Aorta (tissue), 5 donors: ENCODE measurements around the gene ZNF71. TPM values are rescaled to one million over a fixed set of nuclear protein-coding genes. Genes with fewer than 3 reads are reported as not detected.
A peak's percentile ranks its signal among the peaks of the same experiment; 100 is the strongest.

Experiments
- ATAC-seq: fragments of 200-7000 bp; cut with Tn5 transposase; one replicate; pipeline ENCODE4 v1.9.1; 2022; ENCODE audit warnings: moderate library complexity; ENCODE audit not compliant: low FRiP score
- DNase-seq, 2 donors: peaks; one replicate each; pipeline ENCODE4 v3.0.0-alpha.2; 2020
- H3K27ac ChIP-seq, 2 donors: one replicate each; pipeline ENCODE4 v1.5.1; 2013; ENCODE audit warnings: low read length in 2 of 2, mild to moderate bottlenecking in 2 of 2, moderate library complexity in 2 of 2, control low read depth in 1 of 2, inconsistent platforms in 1 of 2, low read depth in 1 of 2
- H3K27me3 ChIP-seq, 2 donors: one replicate each; pipeline ENCODE4 v1.6.1; 2013; ENCODE audit warnings: control low read depth in 1 of 2, low read length in 1 of 2, mild to moderate bottlenecking in 1 of 2, moderate library complexity in 1 of 2; ENCODE audit not compliant: insufficient read depth in 2 of 2, control insufficient read depth in 1 of 2
- H3K36me3 ChIP-seq, 2 donors: one replicate each; pipeline ENCODE4 v1.6.1; 2013; ENCODE audit warnings: control low read depth in 1 of 2, low read length in 1 of 2, mild to moderate bottlenecking in 1 of 2; ENCODE audit not compliant: insufficient read depth in 2 of 2, control insufficient read depth in 1 of 2
- H3K4me1 ChIP-seq, 2 donors: one replicate each; pipeline ENCODE4 v1.6.1; 2013; ENCODE audit warnings: low read length in 2 of 2, control low read depth in 1 of 2, mild to moderate bottlenecking in 1 of 2, moderate library complexity in 1 of 2; ENCODE audit not compliant: insufficient read depth in 2 of 2, control insufficient read depth in 1 of 2
- H3K4me3 ChIP-seq, 2 donors: one replicate each; pipeline ENCODE4 v1.5.1; 2013; ENCODE audit warnings: low read length in 2 of 2, control low read depth in 1 of 2, mild to moderate bottlenecking in 1 of 2
- H3K9me3 ChIP-seq: one replicate; pipeline ENCODE4 v1.6.1; 2013; ENCODE audit warnings: mild to moderate bottlenecking, low read length; ENCODE audit not compliant: control insufficient read depth
- WGBS, 2 donors: extraction: QIAGEN DNeasy Blood & Tissue Kit; methylation state at CpG; one replicate each; pipeline ENCODE4 v1.1.7; 2013; 5-methylcytosine and 5-hydroxymethylcytosine counted together
- intact Hi-C, 2 donors: fragments of 100-400 bp; cut with DNase I; formaldehyde crosslinking; loops; one replicate each; pipeline versions ENCODE4 v1.14.2 to v1.15.0; 2022
- polyA plus RNA-seq, 2 donors: library from polyadenylated mRNA; stranded (reverse); fragments of 200-250 nt; gene quantifications; one replicate each; pipeline ENCODE4 v1.2.3, GENCODE V29; 2013
- total RNA-seq, 2 donors: library from RNA; stranded (reverse); fragmentation: NEBNext Ultra II Directional; extraction: Animal tissue kit (Norgen Biotek cat#: 25700); gene quantifications; one replicate each; pipeline ENCODE4 v1.2.1, GENCODE V29; 2021
- donor health status: healthy with polysubstance abuse.
- donor health status: Bipolar disorder and iron deficiency.
- donor health status: DM: no; HTN: no; CAD: no.
- donor health status: DM: no; HTN: no; CAD: no.
- donor health status: DM: yes; HTN: yes; CAD: no.

The ZNF71 gene
- total and polyA plus RNA-seq, 4 donors = 2.6 to 10.5 (median 7.3) TPM

- intact Hi-C loops = no loop called here
- H3K36me3 ChIP-seq = peaks cover 3 to 15% of the 10 kb centered on the region in 2 donors
- ATAC-seq = no peak
- H3K27me3 ChIP-seq = no peaks in the 10 kb centered on the region
- no peak for DNase-seq
- H3K4me3 ChIP-seq = no peak overlapping the region
- no peak overlapping the region for H3K27ac ChIP-seq
- H3K9me3 ChIP-seq = peaks cover 42% of the 10 kb centered on the region
- no peaks in the 10 kb centered on the region for H3K4me1 ChIP-seq
- WGBS, 2 donors = 82 to 85% methylated on average over 8 of the region's 8 CpGs
Measured at GRCh38 chr19:56608274-56608964, 13.3 kb downstream of the ZNF71 start.

DNA sequence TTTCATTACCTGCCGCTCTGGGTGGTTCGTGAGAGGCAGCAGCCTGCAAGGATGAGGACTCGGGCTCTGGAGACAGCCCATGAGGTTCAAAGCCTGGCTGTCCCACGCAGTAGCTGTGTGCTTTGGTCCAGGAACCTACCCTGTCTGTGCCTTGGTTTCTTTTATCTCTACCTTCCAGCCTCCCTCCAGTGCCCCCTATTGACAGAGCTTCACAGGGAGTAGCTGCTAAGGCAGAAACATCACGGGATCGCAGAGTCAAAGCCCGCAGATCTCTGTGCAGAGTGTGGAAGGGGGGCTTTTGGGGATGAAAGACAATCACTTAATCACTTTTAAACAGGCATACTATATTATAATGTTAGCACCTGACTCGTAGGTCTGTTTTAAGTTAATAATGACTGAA, 16.2 kb downstream of the ZNF71 start:
- peaks cover 35% of the 10 kb centered on the region for H3K9me3 ChIP-seq
- no peak overlapping the region for H3K27ac ChIP-seq
- H3K4me3 ChIP-seq = no peak overlapping the region
- 70 to 74% methylated on average over 8 of the region's 8 CpGs for WGBS, 2 donors
- no peaks in the 10 kb centered on the region for H3K27me3 ChIP-seq
- peaks cover 8 to 13% of the 10 kb centered on the region in 2 donors for H3K36me3 ChIP-seq
- no peaks in the 10 kb centered on the region for H3K4me1 ChIP-seq
- intact Hi-C loops = no loop called here
- ATAC-seq (no peak), DNase-seq (peak in 1 of 2 donors; percentile 44)

GRCh38 chr19:56612737-56613136, 17.6 kb downstream of the ZNF71 start:
- Histone ChIP-seq H3K36me3 (peaks cover 8 to 14% of the 10 kb centered on the region in 2 donors), H3K4me3 (no peak overlapping the region), H3K9me3 (peaks cover 37% of the 10 kb centered on the region), H3K27me3 (no peaks in the 10 kb centered on the region), H3K27ac (no peak overlapping the region), H3K4me1 (no peaks in the 10 kb centered on the region)
- WGBS, 2 donors = 92 to 95% methylated on average over 2 of the region's 2 CpGs
- intact Hi-C loops = no loop called here
- DNase-seq (no peak), ATAC-seq (no peak)

GRCh38 chr19:56613639-56614038, 18.5 kb downstream of the ZNF71 start:
- no peaks in the 10 kb centered on the region for H3K27me3 ChIP-seq
- peaks cover 41% of the 10 kb centered on the region for H3K9me3 ChIP-seq
- peak in 1 of 2 donors; percentile 38 for DNase-seq
- H3K27ac ChIP-seq = no peak overlapping the region
- ATAC-seq = no peak
- H3K36me3 ChIP-seq = peaks cover 14 to 16% of the 10 kb centered on the region in 2 donors
- no peak overlapping the region for H3K4me3 ChIP-seq
- 93 to 95% methylated on average over 5 of the region's 5 CpGs for WGBS, 2 donors
- no peaks in the 10 kb centered on the region for H3K4me1 ChIP-seq
- intact Hi-C loops = no loop called here

DNA sequence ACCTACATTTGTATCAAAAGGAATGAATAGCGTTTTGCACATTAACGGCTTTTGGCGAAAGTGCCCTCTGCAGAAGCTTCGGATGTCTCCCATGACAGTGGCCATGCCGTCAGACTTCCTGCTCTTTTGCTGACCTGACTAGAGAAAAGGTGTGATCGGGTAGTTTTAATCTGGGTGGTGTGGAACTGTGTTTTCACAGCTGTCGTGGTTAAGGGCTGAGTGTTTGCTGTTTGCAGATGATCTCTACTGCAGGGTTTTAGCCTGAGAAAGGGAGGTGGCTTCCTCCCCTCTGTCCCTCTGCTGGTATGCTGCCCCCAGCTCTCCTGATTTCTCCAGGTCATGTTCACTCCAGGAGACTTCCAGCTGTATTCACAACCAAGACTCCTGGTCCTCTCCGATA, 22.4 kb downstream of the ZNF71 start:
- 82 to 86% methylated on average over 8 of the region's 8 CpGs for WGBS, 2 donors

GRCh38 chr19:56619121-56619520, 24.0 kb downstream of the ZNF71 start:
- intact Hi-C loops = no loop called here
- ATAC-seq (no peak), DNase-seq (no peak)
- H3K4me1 ChIP-seq = no peaks in the 10 kb centered on the region
- H3K27me3 ChIP-seq = no peaks in the 10 kb centered on the region
- no peak overlapping the region for H3K4me3 ChIP-seq
- peaks cover 13 to 19% of the 10 kb centered on the region in 2 donors for H3K36me3 ChIP-seq
- WGBS, 2 donors = 61 to 77% methylated on average over 8 of the region's 8 CpGs
- no peak overlapping the region for H3K27ac ChIP-seq
- H3K9me3 ChIP-seq = peaks cover 53% of the 10 kb centered on the region

More for the DNA sequence above, 22.4 kb downstream of the ZNF71 start:
- intact Hi-C loops = no loop called here
- peaks cover 54% of the 10 kb centered on the region for H3K9me3 ChIP-seq
- H3K27ac ChIP-seq = no peak overlapping the region
- DNase-seq = no peak
- no peak overlapping the region for H3K4me3 ChIP-seq
- ATAC-seq = no peak
- H3K36me3 ChIP-seq = peaks cover 17 to 21% of the 10 kb centered on the region in 2 donors
- H3K4me1 ChIP-seq = no peaks in the 10 kb centered on the region
- H3K27me3 ChIP-seq = no peaks in the 10 kb centered on the region

- DNase-seq = peak in 1 of 2 donors; percentile 62
- peaks cover 57% of the 10 kb centered on the region for H3K9me3 ChIP-seq
- H3K4me3 ChIP-seq = no peak overlapping the region
- no peaks in the 10 kb centered on the region for H3K4me1 ChIP-seq
- no peak for ATAC-seq
- 88% methylated on average over 37 of the region's 37 CpGs for WGBS, 2 donors
- peaks cover 12 to 13% of the 10 kb centered on the region in 2 donors for H3K36me3 ChIP-seq
- no peaks in the 10 kb centered on the region for H3K27me3 ChIP-seq
- H3K27ac ChIP-seq = no peak overlapping the region
- intact Hi-C loops = no loop called here
Measured at GRCh38 chr19:56622374-56622773, 27.3 kb downstream of the ZNF71 start.

DNA sequence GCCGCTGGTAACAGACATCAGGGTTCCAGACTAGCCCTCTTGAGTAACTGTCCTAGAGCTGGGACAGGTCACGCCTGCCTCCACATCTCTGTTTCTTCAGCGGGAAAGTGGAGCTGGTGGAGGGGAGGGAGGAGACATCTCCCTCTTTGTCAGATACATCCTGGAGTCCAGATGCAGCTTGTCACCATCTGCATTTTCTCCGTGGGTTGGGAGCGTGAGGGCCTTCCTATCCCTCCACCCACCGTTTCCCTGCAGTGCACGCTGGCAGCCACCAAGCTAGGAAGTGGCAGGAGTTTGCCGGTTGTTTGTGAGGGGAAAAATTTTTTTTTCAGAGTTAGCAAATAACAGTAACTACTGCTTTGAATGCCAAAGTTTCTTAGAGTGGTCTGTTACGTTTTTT, 27.9 kb downstream of the ZNF71 start:
- Histone ChIP-seq H3K4me1 (no peaks in the 10 kb centered on the region), H3K36me3 (peaks cover 9 to 10% of the 10 kb centered on the region in 2 donors), H3K27me3 (no peaks in the 10 kb centered on the region), H3K4me3 (no peak overlapping the region), H3K27ac (no peak overlapping the region), H3K9me3 (peaks cover 56% of the 10 kb centered on the region)
- intact Hi-C loops = no loop called here
- no peak for DNase-seq
- no peak for ATAC-seq
- 87 to 88% methylated on average over 9 of the region's 9 CpGs for WGBS, 2 donors

DNA sequence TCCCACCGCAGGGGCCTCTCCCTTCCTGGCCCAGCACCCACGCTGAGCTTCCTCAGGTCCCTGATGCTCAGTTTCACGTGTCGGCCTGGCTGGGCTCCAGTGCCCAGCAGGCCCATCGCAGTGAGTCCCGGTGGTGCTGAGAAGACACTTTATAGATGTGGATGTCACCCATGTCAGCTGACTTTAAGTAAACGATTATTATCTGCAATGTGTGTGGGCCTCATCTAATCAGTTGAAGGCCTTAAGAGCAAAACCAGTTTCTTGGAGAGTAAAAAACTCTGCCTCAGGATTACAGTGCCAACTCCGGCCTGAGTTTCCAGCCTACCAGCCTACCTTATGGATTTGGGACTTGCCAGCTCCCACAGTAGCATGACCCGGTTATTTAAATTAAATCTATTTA, 30.6 kb downstream of the ZNF71 start:
- H3K4me1 ChIP-seq = no peaks in the 10 kb centered on the region
- ATAC-seq (no peak), DNase-seq (no peak)
- no peak overlapping the region for H3K4me3 ChIP-seq
- 93 to 96% methylated on average over 9 of the region's 9 CpGs for WGBS, 2 donors
- H3K27ac ChIP-seq = no peak overlapping the region
- intact Hi-C loops = no loop called here
- H3K36me3 ChIP-seq = peaks cover 6 to 7% of the 10 kb centered on the region in 2 donors
- H3K9me3 ChIP-seq = peaks cover 45% of the 10 kb centered on the region
- H3K27me3 ChIP-seq = no peaks in the 10 kb centered on the region
